T-helper 1 cell (primary cell): ENCODE measurements around the gene PHC2.

ENCODE experiments used
- DNase-seq, 5 donors: peaks; one replicate each; pipeline ENCODE4 v3.0.0-alpha.2; 2012 to 2020

The PHC2 gene

GRCh38 chr1:33369081-33369480, 61.8 kb downstream of the PHC2 start:
- no peak for DNase-seq

GRCh38 chr1:33368431-33368830, 62.5 kb downstream of the PHC2 start:
- DNase-seq = no peak

- peak; percentile 65 to 83 (median 76) for DNase-seq
These were observed 63.1 kb downstream of the PHC2 start for GRCh38 chr1:33367485-33368405.

GRCh38 chr1:33366762-33367484, 64.0 kb downstream of the PHC2 start:
- DNase-seq = no peak

- DNase-seq = no peak
These were observed 65.3 kb downstream of the PHC2 start for GRCh38 chr1:33365560-33365997.

GRCh38 chr1:33364565-33364918, 66.4 kb downstream of the PHC2 start:
- DNase-seq = no peak

GRCh38 chr1:33363470-33363861, 67.4 kb downstream of the PHC2 start:
- DNase-seq = no peak

- DNase-seq = no peak
These were observed 67.9 kb downstream of the PHC2 start for GRCh38 chr1:33363021-33363420.

GRCh38 chr1:33361532-33362235, 69.2 kb downstream of the PHC2 start:
- DNase-seq = no peak

GRCh38 chr1:33360367-33360766, 70.5 kb downstream of the PHC2 start:
- DNase-seq = no peak

GRCh38 chr1:33359931-33360330, 71.0 kb downstream of the PHC2 start:
- DNase-seq = no peak

GRCh38 chr1:33358795-33359503, 71.9 kb downstream of the PHC2 start:
- no peak for DNase-seq

GRCh38 chr1:33358114-33358794, 72.6 kb downstream of the PHC2 start:
- no peak for DNase-seq

- no peak for DNase-seq
These were observed 73.8 kb downstream of the PHC2 start for GRCh38 chr1:33357099-33357498.

GRCh38 chr1:33354707-33355316, 76.1 kb downstream of the PHC2 start:
- no peak for DNase-seq

GRCh38 chr1:33353531-33353930, 77.4 kb downstream of the PHC2 start:
- no peak for DNase-seq

- no peak for DNase-seq
These were observed 79.6 kb downstream of the PHC2 start for GRCh38 chr1:33351281-33351660.

GRCh38 chr1:33350611-33351280, 80.1 kb downstream of the PHC2 start:
- no peak for DNase-seq

- DNase-seq = peak; percentile 66 to 84 (median 74)
These were observed 80.9 kb downstream of the PHC2 start for GRCh38 chr1:33349778-33350610.
